ENCODE data around the gene KLF13. TPM values are rescaled to one million over a fixed set of nuclear protein-coding genes. Genes with fewer than 3 reads are reported as not detected.
A peak's percentile ranks its signal among the peaks of the same experiment; 100 is the strongest.

Gene KLF13
- total and polyA plus RNA-seq, 10 of the 15 experiments (the other 5 are each of a cell fraction or from before 2014, with no cell fraction given) = 20.3 to 109 (median 51.4) TPM

DNA sequence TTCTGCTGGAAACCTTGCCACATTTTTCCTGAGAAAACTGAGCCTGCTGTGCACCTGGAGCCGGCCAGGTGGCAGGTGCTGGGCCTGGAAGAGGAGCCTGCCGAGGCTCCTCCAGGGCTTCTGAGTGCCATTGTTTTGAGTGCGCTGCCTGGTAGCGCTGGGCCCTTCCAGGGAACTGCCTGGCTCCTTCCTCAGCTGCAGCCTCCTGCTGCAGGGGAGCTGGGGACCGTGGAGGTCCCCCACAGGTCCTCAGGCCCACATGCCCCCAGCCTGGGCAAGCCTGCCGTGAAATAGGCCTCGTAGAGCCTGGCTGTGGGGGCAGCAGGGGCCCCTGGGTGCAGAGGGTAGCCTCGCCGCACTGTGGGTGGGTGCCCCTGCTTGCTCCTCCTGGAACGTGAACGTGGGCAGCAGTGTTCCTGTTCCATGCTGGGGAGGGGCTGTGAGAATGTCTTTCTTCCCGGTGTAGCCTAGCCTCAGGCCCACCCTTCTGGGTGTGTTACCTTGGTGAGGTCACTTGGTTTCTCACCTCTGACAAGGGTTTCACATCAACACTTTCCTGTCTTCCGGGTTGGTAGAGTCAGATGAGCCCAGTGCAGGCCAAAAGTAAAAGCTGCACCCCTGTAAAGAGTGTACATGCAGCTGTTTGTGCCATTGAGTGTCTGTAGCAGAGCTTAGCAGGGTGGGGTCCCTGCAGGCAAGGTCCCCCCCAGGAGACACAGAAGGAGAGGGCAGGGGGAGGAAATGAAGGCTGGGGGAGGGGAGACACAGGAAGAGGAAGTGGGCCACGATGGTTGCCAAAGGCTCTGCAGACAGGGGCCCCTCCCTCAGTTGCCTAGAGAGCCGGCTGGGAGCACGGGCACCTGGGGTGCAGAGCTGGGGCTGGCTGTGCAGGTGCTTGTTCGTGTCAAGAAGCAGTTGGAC, 34.5 kb downstream of the KLF13 start (continued):
- TF ChIP-seq, protein P1, sequence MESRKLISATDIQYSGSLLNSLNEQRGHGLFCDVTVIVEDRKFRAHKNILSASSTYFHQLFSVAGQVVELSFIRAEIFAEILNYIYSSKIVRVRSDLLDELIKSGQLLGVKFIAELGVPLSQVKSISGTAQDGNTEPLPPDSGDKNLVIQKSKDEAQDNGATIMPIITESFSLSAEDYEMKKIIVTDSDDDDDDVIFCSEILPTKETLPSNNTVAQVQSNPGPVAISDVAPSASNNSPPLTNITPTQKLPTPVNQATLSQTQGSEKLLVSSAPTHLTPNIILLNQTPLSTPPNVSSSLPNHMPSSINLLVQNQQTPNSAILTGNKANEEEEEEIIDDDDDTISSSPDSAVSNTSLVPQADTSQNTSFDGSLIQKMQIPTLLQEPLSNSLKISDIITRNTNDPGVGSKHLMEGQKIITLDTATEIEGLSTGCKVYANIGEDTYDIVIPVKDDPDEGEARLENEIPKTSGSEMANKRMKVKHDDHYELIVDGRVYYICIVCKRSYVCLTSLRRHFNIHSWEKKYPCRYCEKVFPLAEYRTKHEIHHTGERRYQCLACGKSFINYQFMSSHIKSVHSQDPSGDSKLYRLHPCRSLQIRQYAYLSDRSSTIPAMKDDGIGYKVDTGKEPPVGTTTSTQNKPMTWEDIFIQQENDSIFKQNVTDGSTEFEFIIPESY (IDR thresholded peaks at IDR 0.05) = 0 out of 2 replicates have a peak, but pooled peaks have one; percentile 62
- TF ChIP-seq, protein P2, sequence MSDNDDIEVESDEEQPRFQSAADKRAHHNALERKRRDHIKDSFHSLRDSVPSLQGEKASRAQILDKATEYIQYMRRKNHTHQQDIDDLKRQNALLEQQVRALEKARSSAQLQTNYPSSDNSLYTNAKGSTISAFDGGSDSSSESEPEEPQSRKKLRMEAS (IDR thresholded peaks at IDR 0.05; ENCODE audit: low read depth, low read length) = no peak
- TF ChIP-seq, protein P3, sequence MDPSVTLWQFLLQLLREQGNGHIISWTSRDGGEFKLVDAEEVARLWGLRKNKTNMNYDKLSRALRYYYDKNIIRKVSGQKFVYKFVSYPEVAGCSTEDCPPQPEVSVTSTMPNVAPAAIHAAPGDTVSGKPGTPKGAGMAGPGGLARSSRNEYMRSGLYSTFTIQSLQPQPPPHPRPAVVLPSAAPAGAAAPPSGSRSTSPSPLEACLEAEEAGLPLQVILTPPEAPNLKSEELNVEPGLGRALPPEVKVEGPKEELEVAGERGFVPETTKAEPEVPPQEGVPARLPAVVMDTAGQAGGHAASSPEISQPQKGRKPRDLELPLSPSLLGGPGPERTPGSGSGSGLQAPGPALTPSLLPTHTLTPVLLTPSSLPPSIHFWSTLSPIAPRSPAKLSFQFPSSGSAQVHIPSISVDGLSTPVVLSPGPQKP (IDR thresholded peaks at IDR 0.05; ENCODE audit: low read depth, low read length) = peak; percentile 29; the same call in 1 of the 2 replicates
- TF ChIP-seq CHD1 (IDR thresholded peaks at IDR 0.05; ENCODE audit: low read depth, low read length) (no peak), ASH2L (IDR thresholded peaks at IDR 0.05; ENCODE audit: borderline replicate concordance, low read depth) (no peak), FOXK2 (IDR thresholded peaks at IDR 0.05) (no peak), ZBED1 (IDR thresholded peaks at IDR 0.05; ENCODE audit: borderline replicate concordance) (no peak), JUNB (IDR thresholded peaks at IDR 0.05) (no peak), EED (IDR thresholded peaks at IDR 0.05; ENCODE audit: low read depth) (0 out of 2 replicates have a peak, but pooled peaks have one; percentile 11), CEBPB (IDR thresholded peaks at IDR 0.05; ENCODE audit: borderline replicate concordance in 1 of 2, low read depth in 2 of 2, low read length in 2 of 2) (no peak), NR2C1 (IDR thresholded peaks at IDR 0.05) (no peak), MTA2 (IDR thresholded peaks at IDR 0.05; ENCODE audit: low read depth) (no peak; the same call in 1 of the 2 replicates), FOXM1 (IDR thresholded peaks at IDR 0.05; ENCODE audit: low read depth, low read length) (no peak), SP1 (IDR thresholded peaks at IDR 0.05; ENCODE audit: low read depth, low read length) (peak; percentile 15), CREB1 (IDR thresholded peaks at IDR 0.05; ENCODE audit: low read depth) (0 out of 2 replicates have a peak, but pooled peaks have one; percentile 12), MEF2A (IDR thresholded peaks at IDR 0.05; ENCODE audit: insufficient read depth, low read depth, low read length) (no peak), POLR2A (IDR thresholded peaks at IDR 0.05; ENCODE audit: low read depth, low read length) (peak; percentile 54; the same call in 1 of the 2 replicates), JUND (IDR thresholded peaks at IDR 0.05; ENCODE audit: low read depth, low read length) (no peak), GATAD2B (conservative IDR thresholded peaks at IDR 0.05; ENCODE audit: low read depth) (no peak), STAT3 (IDR thresholded peaks at IDR 0.05; ENCODE audit: low read depth, low read length) (no peak)
- TF ChIP-seq, protein P4, sequence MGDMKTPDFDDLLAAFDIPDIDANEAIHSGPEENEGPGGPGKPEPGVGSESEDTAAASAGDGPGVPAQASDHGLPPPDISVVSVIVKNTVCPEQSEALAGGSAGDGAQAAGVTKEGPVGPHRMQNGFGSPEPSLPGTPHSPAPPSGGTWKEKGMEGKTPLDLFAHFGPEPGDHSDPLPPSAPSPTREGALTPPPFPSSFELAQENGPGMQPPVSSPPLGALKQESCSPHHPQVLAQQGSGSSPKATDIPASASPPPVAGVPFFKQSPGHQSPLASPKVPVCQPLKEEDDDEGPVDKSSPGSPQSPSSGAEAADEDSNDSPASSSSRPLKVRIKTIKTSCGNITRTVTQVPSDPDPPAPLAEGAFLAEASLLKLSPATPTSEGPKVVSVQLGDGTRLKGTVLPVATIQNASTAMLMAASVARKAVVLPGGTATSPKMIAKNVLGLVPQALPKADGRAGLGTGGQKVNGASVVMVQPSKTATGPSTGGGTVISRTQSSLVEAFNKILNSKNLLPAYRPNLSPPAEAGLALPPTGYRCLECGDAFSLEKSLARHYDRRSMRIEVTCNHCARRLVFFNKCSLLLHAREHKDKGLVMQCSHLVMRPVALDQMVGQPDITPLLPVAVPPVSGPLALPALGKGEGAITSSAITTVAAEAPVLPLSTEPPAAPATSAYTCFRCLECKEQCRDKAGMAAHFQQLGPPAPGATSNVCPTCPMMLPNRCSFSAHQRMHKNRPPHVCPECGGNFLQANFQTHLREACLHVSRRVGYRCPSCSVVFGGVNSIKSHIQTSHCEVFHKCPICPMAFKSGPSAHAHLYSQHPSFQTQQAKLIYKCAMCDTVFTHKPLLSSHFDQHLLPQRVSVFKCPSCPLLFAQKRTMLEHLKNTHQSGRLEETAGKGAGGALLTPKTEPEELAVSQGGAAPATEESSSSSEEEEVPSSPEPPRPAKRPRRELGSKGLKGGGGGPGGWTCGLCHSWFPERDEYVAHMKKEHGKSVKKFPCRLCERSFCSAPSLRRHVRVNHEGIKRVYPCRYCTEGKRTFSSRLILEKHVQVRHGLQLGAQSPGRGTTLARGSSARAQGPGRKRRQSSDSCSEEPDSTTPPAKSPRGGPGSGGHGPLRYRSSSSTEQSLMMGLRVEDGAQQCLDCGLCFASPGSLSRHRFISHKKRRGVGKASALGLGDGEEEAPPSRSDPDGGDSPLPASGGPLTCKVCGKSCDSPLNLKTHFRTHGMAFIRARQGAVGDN (IDR thresholded peaks at IDR 0.05) = 0 out of 2 replicates have a peak, but pooled peaks have one; percentile 26
- TF ChIP-seq, protein P5, sequence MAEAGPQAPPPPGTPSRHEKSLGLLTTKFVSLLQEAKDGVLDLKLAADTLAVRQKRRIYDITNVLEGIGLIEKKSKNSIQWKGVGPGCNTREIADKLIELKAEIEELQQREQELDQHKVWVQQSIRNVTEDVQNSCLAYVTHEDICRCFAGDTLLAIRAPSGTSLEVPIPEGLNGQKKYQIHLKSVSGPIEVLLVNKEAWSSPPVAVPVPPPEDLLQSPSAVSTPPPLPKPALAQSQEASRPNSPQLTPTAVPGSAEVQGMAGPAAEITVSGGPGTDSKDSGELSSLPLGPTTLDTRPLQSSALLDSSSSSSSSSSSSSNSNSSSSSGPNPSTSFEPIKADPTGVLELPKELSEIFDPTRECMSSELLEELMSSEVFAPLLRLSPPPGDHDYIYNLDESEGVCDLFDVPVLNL (IDR thresholded peaks at IDR 0.05; ENCODE audit: low read depth, low read length) = no peak
